Mesendoderm (in vitro differentiated cells): ENCODE measurements around the gene ANKRD10.
"Not testable (repeated sequence)": the region's sequence is repeated elsewhere in the genome, so short reads cannot be mapped to it uniquely, and the experiment has no call there.

Experiments used
- DNase-seq: peaks from one replicate; pipeline ENCODE4 v3.0.0; 2013
- H2AK5ac ChIP-seq: 2 replicates; pipeline ENCODE4 v1.6.1; 2013; ENCODE audit warnings: low read length, inconsistent platforms
- H2BK120ac ChIP-seq: 2 replicates; pipeline ENCODE4 v1.6.1; 2013; ENCODE audit warnings: low read depth, mild to moderate bottlenecking, low read length, moderate library complexity, mixed read lengths
- H2BK15ac ChIP-seq: replicated peaks from 2 replicates; pipeline ENCODE4 v1.6.1; 2013; ENCODE audit warnings: low read depth, mild to moderate bottlenecking, moderate library complexity
- H2BK5ac ChIP-seq: 2 replicates; pipeline ENCODE4 v1.6.1; 2013; ENCODE audit warnings: low read length, inconsistent platforms
- H3K18ac ChIP-seq: 2 replicates; pipeline ENCODE4 v1.6.1; 2013; ENCODE audit warnings: mild to moderate bottlenecking, low read length, mixed read lengths
- H3K23ac ChIP-seq: one replicate; pipeline ENCODE4 v1.6.1; 2013; ENCODE audit warnings: low read length
- H3K27ac ChIP-seq: 2 replicates; pipeline ENCODE4 v1.5.1; 2013; ENCODE audit warnings: low read depth, mild to moderate bottlenecking, inconsistent platforms, low read length, moderate library complexity
- H3K27me3 ChIP-seq: 2 replicates; pipeline ENCODE4 v1.6.1; 2013; ENCODE audit warnings: low read length, control low read depth, mild to moderate bottlenecking, inconsistent platforms; ENCODE audit not compliant: insufficient read depth, poor library complexity
- H3K36me3 ChIP-seq: 2 replicates; pipeline ENCODE4 v1.6.1; 2013; ENCODE audit warnings: low read length, inconsistent platforms; ENCODE audit not compliant: control insufficient read depth, insufficient read depth
- H3K4ac ChIP-seq: one replicate; pipeline ENCODE4 v1.6.1; 2013; ENCODE audit warnings: low read depth, mild to moderate bottlenecking, low read length, moderate library complexity
- H3K4me1 ChIP-seq: 2 replicates; pipeline ENCODE4 v1.6.1; 2013; ENCODE audit warnings: low read depth, low read length, inconsistent platforms; ENCODE audit not compliant: control insufficient read depth
- H3K4me2 ChIP-seq: 2 replicates; pipeline ENCODE4 v1.6.1; 2013; ENCODE audit warnings: low read length
- H3K4me3 ChIP-seq: 2 replicates; pipeline ENCODE4 v1.5.1; 2013; ENCODE audit warnings: mild to moderate bottlenecking, low read length
- H3K56ac ChIP-seq: one replicate; pipeline ENCODE4 v1.6.1; 2013; ENCODE audit warnings: low read length
- H3K79me1 ChIP-seq: 2 replicates; pipeline ENCODE4 v1.6.1; 2013; ENCODE audit warnings: low read length, inconsistent platforms
- H3K79me2 ChIP-seq: 2 replicates; pipeline ENCODE4 v1.6.1; 2013; ENCODE audit warnings: mild to moderate bottlenecking, low read length; ENCODE audit not compliant: control insufficient read depth, insufficient read depth
- H3K9ac ChIP-seq: 2 replicates; pipeline ENCODE4 v1.6.1; 2013; ENCODE audit warnings: low read length, inconsistent platforms
- H4K5ac ChIP-seq: one replicate; pipeline ENCODE4 v1.6.1; 2013; ENCODE audit warnings: low read length
- H4K8ac ChIP-seq: one replicate; pipeline ENCODE4 v1.6.1; 2013; ENCODE audit warnings: low read depth, mild to moderate bottlenecking, control low read depth, low read length, moderate library complexity
- WGBS: extraction: QIAGEN DNeasy Blood & Tissue Kit; methylation state at CpG from one replicate; pipeline ENCODE4 v1.1.7; 2013; ENCODE audit warnings: low lambda C conversion rate, missing lambda C conversion rate; ENCODE audit not compliant: insufficient coverage; ENCODE audit errors: extremely low coverage; 5-methylcytosine and 5-hydroxymethylcytosine counted together

Gene ANKRD10

DNA sequence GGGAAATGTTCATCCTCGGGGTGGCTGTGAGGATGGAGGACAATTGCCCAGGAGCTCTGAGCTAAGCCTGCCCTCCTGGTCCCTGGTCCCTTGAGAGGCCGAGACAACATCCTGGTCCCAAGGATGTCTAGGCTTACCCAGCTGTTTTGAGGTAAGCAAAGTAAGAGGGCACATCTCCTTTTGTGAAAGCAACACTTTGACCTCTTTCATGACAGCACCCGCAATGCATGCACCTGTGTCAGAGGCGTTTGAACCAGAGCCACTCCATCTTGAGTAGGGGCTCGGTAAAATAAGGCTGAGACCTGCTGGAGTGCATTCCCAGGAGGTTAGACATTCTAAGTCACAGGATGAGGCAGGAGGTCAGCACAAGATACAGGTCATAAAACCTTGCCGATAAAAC lies 43.1 kb upstream of the ANKRD10 start:
- DNase-seq: no peak
- H4K8ac ChIP-seq: no peak overlapping the region
- no peaks in the 10 kb centered on the region for H3K4me1 ChIP-seq
- H2BK15ac ChIP-seq: no peak overlapping the region
- no peak overlapping the region for H2BK120ac ChIP-seq
- no peaks in the 10 kb centered on the region for H3K79me1 ChIP-seq
- no peak overlapping the region for H2BK5ac ChIP-seq
- H2AK5ac ChIP-seq: no peak overlapping the region
- no peaks in the 10 kb centered on the region for H3K27me3 ChIP-seq
- no peak overlapping the region for H3K4me2 ChIP-seq
- H3K4ac ChIP-seq: no peak overlapping the region
- no peaks in the 10 kb centered on the region for H3K79me2 ChIP-seq
- no peak overlapping the region for H3K18ac ChIP-seq
- no CpG with 5 or more reads among the region's 6 CpGs for WGBS
- H3K9ac ChIP-seq: no peak overlapping the region
- H4K5ac ChIP-seq: no peak overlapping the region
- H3K36me3 ChIP-seq: no peaks in the 10 kb centered on the region
- no peak overlapping the region for H3K4me3 ChIP-seq
- no peak overlapping the region for H3K23ac ChIP-seq
- no peak overlapping the region for H3K56ac ChIP-seq
- no peak overlapping the region for H3K27ac ChIP-seq

DNA sequence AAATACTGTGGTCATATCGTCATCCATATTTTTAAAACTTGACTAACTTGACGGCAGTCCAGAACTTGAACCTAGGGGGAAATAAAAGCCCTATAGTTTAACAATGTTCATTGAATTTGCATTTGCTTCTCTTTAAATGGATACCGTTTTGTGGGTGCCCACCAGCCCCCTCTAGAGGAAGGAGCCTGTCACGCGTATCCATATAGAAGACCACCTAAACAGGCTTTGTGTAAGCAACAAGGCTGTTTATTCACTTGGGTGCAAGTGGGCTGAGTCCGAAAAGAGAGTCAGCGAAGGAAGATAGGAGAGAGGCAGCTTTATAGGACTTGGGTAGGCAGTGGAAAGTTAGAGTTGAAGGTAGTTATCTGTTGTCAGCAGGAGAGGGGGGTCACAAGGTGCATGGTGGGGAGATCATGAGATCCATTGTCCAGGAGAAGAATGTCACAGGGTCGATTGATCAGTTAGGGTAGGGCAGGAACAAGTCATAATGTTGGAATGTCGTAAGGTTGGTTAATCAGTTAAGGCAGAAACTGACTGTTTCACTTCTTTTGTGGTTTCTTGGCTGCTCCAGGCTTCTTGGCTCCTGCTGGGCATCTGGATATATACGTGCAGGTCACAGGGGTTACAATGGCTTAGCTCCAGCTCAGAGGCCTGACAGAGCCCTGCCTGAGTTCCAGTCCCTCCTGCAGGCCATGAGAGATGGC lies 42.5 kb upstream of the ANKRD10 start:
- peak; percentile 58 for DNase-seq
- Histone ChIP-seq H3K36me3 (no peaks in the 10 kb centered on the region), H3K79me2 (no peaks in the 10 kb centered on the region)

DNA sequence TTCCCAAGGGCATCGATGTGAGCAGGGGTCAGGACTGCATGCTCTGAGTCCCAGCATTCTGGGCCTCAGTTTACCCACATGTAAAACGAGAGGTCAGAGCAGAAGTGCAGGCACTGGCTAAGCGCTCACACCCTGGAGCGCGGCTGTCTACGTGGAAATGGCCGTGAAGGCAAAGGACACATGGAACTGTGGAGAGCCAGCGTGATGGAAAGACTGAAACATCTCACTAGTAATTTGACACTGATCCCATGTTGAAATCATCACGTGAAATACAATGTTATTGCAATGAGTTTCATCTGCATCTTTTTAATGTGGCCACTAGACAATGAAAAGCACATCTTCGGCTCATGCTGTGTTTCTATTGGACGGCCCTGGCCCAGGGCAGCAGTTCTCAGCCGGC lies 41.3 kb upstream of the ANKRD10 start:
- not testable (repeated sequence) for H3K4ac ChIP-seq, H3K79me1 ChIP-seq, DNase-seq, H2BK15ac ChIP-seq, H3K79me2 ChIP-seq, H2AK5ac ChIP-seq, H3K27ac ChIP-seq, H4K5ac ChIP-seq, H4K8ac ChIP-seq, H3K4me3 ChIP-seq, H3K4me1 ChIP-seq, H3K56ac ChIP-seq, H3K9ac ChIP-seq, H3K23ac ChIP-seq, H3K36me3 ChIP-seq, H3K27me3 ChIP-seq, H2BK120ac ChIP-seq, H3K18ac ChIP-seq, H2BK5ac ChIP-seq, H3K4me2 ChIP-seq
- WGBS: no CpG with 5 or more reads among the region's 12 CpGs

More for the DNA sequence above, 42.5 kb upstream of the ANKRD10 start:
- Histone ChIP-seq H2BK15ac (no peak overlapping the region), H3K23ac (no peak overlapping the region), H4K8ac (no peak overlapping the region), H3K4ac (no peak overlapping the region), H3K4me2 (no peak overlapping the region), H2BK120ac (no peak overlapping the region), H3K18ac (no peak overlapping the region), H3K56ac (no peak overlapping the region), H3K27ac (no peak overlapping the region), H3K79me1 (no peaks in the 10 kb centered on the region), H3K4me1 (no peaks in the 10 kb centered on the region), H2BK5ac (no peak overlapping the region), H3K27me3 (no peaks in the 10 kb centered on the region), H2AK5ac (no peak overlapping the region), H3K9ac (no peak overlapping the region), H4K5ac (no peak overlapping the region), H3K4me3 (no peak overlapping the region)
- no CpG with 5 or more reads among the region's 10 CpGs for WGBS

DNA sequence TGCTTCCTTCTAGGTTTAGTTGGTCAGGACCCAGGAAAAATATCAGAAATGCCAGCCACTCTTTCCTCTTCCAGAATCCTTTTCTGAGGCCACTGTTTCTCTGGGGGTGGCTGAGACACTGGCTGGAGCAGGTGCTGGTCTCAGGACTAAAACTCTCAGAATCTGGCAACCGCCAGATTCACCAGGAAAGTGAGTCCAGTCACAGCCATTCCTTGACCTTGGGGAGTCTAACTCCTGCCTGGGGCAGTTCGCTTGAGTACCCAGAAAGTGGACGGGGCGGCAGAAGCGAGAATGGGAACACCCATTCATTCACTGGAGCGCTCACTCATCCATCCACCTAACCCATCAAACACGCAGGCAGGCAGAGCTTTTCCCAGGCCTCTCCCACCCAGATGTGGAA lies 40.7 kb upstream of the ANKRD10 start:
- not testable (repeated sequence) for H3K18ac ChIP-seq, H3K79me1 ChIP-seq, H3K4me2 ChIP-seq, H3K27me3 ChIP-seq, H2BK120ac ChIP-seq, H3K27ac ChIP-seq, H2AK5ac ChIP-seq, H3K4me1 ChIP-seq, H2BK15ac ChIP-seq, H3K79me2 ChIP-seq, H2BK5ac ChIP-seq, H3K4ac ChIP-seq, H4K5ac ChIP-seq, H3K36me3 ChIP-seq, H4K8ac ChIP-seq, DNase-seq, H3K56ac ChIP-seq, H3K4me3 ChIP-seq, H3K9ac ChIP-seq, H3K23ac ChIP-seq
- no CpG with 5 or more reads among the region's 7 CpGs for WGBS

DNA sequence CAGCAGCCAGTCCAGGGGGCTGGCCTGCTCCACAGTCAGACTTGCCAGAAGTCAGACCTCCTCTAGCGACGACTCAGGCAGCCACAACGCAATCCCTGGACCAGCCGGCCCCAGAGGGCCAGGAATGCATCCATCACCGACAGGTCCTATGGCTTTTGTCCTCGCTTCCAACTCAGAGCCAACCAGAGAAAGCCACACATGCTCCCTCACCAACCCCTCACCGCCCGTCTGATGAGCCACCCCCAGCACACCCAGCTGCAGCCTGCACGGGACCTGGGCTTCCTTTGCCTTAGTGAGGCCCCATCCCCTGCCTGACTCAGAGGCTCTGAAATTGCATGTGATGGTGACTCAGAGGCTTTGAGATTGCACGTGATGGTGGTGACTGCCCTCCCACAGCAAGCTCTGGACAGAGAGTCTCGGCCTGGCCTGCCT lies 40.2 kb upstream of the ANKRD10 start:
- not testable (repeated sequence) for H4K5ac ChIP-seq, H2BK120ac ChIP-seq, H3K4me2 ChIP-seq, H2AK5ac ChIP-seq, H3K27me3 ChIP-seq, H3K4me3 ChIP-seq, H3K79me1 ChIP-seq, H3K56ac ChIP-seq, H2BK15ac ChIP-seq, H3K36me3 ChIP-seq, H2BK5ac ChIP-seq, H3K79me2 ChIP-seq, H3K23ac ChIP-seq, H3K27ac ChIP-seq, H4K8ac ChIP-seq, H3K18ac ChIP-seq, H3K4me1 ChIP-seq, H3K4ac ChIP-seq, H3K9ac ChIP-seq
- peak; percentile 67 for DNase-seq
- no CpG with 5 or more reads among the region's 11 CpGs for WGBS

DNA sequence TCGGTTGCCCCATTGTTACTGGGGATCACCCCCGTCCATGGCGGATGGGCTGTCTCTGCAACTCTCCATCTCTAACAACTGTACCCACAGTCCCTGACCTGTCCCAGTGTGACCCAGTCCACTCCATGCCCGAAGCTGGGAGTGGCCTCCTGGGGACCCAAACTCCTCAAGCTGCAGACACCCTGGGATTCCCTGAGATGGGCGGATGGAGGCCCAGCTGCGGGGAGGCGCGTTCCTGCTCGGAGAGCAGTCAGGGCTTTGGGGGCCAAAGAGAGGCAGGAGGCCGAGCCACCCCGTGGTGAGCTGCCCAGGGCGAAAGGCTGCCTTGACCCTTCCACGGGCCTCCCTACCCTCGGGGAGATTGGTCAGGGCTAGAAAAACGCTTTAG lies 39.7 kb upstream of the ANKRD10 start:
- not testable (repeated sequence) for H3K9ac ChIP-seq, H3K79me2 ChIP-seq, H3K56ac ChIP-seq, H3K36me3 ChIP-seq, H3K18ac ChIP-seq, H3K79me1 ChIP-seq, H2BK120ac ChIP-seq, H4K5ac ChIP-seq, H3K27me3 ChIP-seq, H2BK15ac ChIP-seq, H3K4ac ChIP-seq, H3K27ac ChIP-seq, H3K4me1 ChIP-seq, H3K4me3 ChIP-seq, H3K4me2 ChIP-seq, DNase-seq, H2AK5ac ChIP-seq, H3K23ac ChIP-seq, H2BK5ac ChIP-seq, H4K8ac ChIP-seq
- WGBS: no CpG with 5 or more reads among the region's 15 CpGs
